G401 (cell line): Measurements from ENCODE around the gene ZNF821. TPM values are rescaled to one million over a fixed set of nuclear protein-coding genes. Genes with fewer than 3 reads are reported as not detected.
"Not testable (repeated sequence)": the region's sequence is repeated elsewhere in the genome, so short reads cannot be mapped to it uniquely, and the experiment has no call there.

Experiments
- DNase-seq: peaks from one replicate; pipeline ENCODE4 v3.0.0-alpha.2; 2015; ENCODE audit warnings: low spot score
- in situ Hi-C: cut with HindIII; loops from 2 replicates; pipeline ENCODE4 v1.10.0; 2016; ENCODE audit warnings: low sequenced_read_pairs, mixed read lengths
- total RNA-seq: library from RNA; depleted of rRNA; stranded (reverse); fragments of >200 nt; shearing (Covaris generic); gene quantifications from 2 replicates; pipeline ENCODE4 v1.2.3, GENCODE V29; 2014; rRNA removed

The ZNF821 gene
- total RNA-seq, 1 experiment from 2014 or later, result 27.7 TPM

GRCh38 chr16:71834291-71834690 is 49.7 kb downstream of the ZNF821 start:
- in situ Hi-C loops, result no loop called here
- DNase-seq, result no peak

- DNase-seq, in situ Hi-C loops: not testable (repeated sequence)
These were observed 51.9 kb downstream of the ZNF821 start for GRCh38 chr16:71832112-71832511.

- DNase-seq, in situ Hi-C loops: not testable (repeated sequence)
These were observed 52.3 kb downstream of the ZNF821 start for GRCh38 chr16:71831698-71832097.

GRCh38 chr16:71830359-71830758 is 53.6 kb downstream of the ZNF821 start:
- in situ Hi-C loops, result no loop called here
- DNase-seq, result no peak

- in situ Hi-C loops, result no loop called here
- no peak for DNase-seq
These were observed 57.4 kb downstream of the ZNF821 start for GRCh38 chr16:71826533-71827017.

- DNase-seq, in situ Hi-C loops: not testable (repeated sequence)
These were observed 66.9 kb downstream of the ZNF821 start for GRCh38 chr16:71817155-71817500.

- no peak for DNase-seq
- in situ Hi-C loops, result no loop called here
These were observed 72.7 kb downstream of the ZNF821 start for GRCh38 chr16:71811261-71811803.

GRCh38 chr16:71810155-71810530 is 73.8 kb downstream of the ZNF821 start:
- in situ Hi-C loops, DNase-seq: not testable (repeated sequence)

Other genes starting within 250 kb of the ZNF821 start
- 5.7 and 9.0 TPM in 2 replicates for gene PHLPP2, start 159.5 kb downstream of the ZNF821 start, total RNA-seq
- 20.5 and 41.6 TPM in 2 replicates for gene AP1G1, start 75.3 kb downstream of the ZNF821 start, total RNA-seq
- gene ATXN1L, start 38.2 kb downstream of the ZNF821 start, total RNA-seq, result 5.7 and 6.8 TPM in 2 replicates
- 162 and 187 TPM in 2 replicates for gene IST1, start 11.3 kb upstream of the ZNF821 start, total RNA-seq
- gene PKD1L3, start 116.2 kb upstream of the ZNF821 start, total RNA-seq, result not detected in 2 replicates
- gene DHODH, start 124.6 kb upstream of the ZNF821 start, total RNA-seq, result 8.4 and 24.5 TPM in 2 replicates
- not detected in 2 replicates for gene HP, start 170.3 kb upstream of the ZNF821 start, total RNA-seq
- not detected in 2 replicates for gene HPR, start 179.0 kb upstream of the ZNF821 start, total RNA-seq
- 17.0 and 27.5 TPM in 2 replicates for gene TXNL4B, start 209.4 kb upstream of the ZNF821 start, total RNA-seq
- 46.6 and 71.0 TPM in 2 replicates for gene DHX38, start 209.7 kb upstream of the ZNF821 start, total RNA-seq